GM12878 (cell line): ENCODE results near the gene RPS6KA2. TPM values are rescaled to one million over a fixed set of nuclear protein-coding genes. Genes with fewer than 3 reads are reported as not detected.

Experiments
- ATAC-seq: fragments of 200-7000 bp; cut with Tn5 transposase; 3 replicates; pipeline ENCODE4 v1.9.1; 2020; ENCODE audit warnings: mild to moderate bottlenecking, moderate library complexity
- BruUV-seq: library from RNA; stranded (reverse); fragments of 400-500 nt; replicated peaks from 2 replicates; lab custom pipeline; 2021; lab: Mats Ljungman, UMichigan
- CTCF ChIA-PET: fragments of 300-600 bp; sonication (Branson Sonifier 250); formaldehyde crosslinking; extraction: SDS; loops from one replicate; lab custom pipeline; 2021; ENCODE audit warnings: inconsistent platforms; lab: Yijun Ruan, JAX
- POLR2A ChIA-PET: fragments of 350-600 bp; formaldehyde crosslinking; extraction: SDS; loops from one replicate; lab custom pipeline; 2021; ENCODE audit warnings: inconsistent platforms; lab: Charles Lee
- RAD21 ChIA-PET: fragments of 300-600 bp; sonication (Branson Sonifier 250); formaldehyde crosslinking; loops from one replicate; lab custom pipeline; 2023; ENCODE audit warnings: antibody characterized with exemption; ENCODE audit not compliant: unreplicated experiment; lab: Charles Lee
- SMC1A ChIA-PET: fragments of 300-600 bp; sonication (Branson Sonifier 250); formaldehyde crosslinking; loops from one replicate; lab custom pipeline; 2023; ENCODE audit not compliant: unreplicated experiment, uncharacterized antibody; lab: Charles Lee
- DNase-seq: peaks from one replicate; pipeline ENCODE4 v3.0.0-alpha.2; 2011; ENCODE audit warnings: low read depth, low spot score
- FAIRE-seq: peaks from 3 replicates; lab custom pipeline; 2011; peaks lifted over from hg19 to GRCh38; lab: Jason Lieb, UNC
- H2AFZ ChIP-seq: 2 replicates; pipeline ENCODE4 v1.6.0; 2011; ENCODE audit warnings: low read depth, low read length, control low read depth; ENCODE audit not compliant: control insufficient read depth
- H3K27ac ChIP-seq: 2 replicates; pipeline ENCODE4 v1.5.1; 2011; ENCODE audit warnings: control low read depth; ENCODE audit not compliant: control insufficient read depth, insufficient read depth
- H3K27me3 ChIP-seq, 2 experiments: replicated peaks in 1 of 2; 2 replicates each; pipeline versions ENCODE4 v1.6.0 to v1.6.1; 2011; ENCODE audit warnings: low read length in 1 of 2; ENCODE audit not compliant: control insufficient read depth in 2 of 2, insufficient read depth in 2 of 2
- H3K36me3 ChIP-seq, 2 experiments: 2 replicates each; pipeline ENCODE4 v1.5.1; 2011; ENCODE audit warnings: low read length in 1 of 2; ENCODE audit not compliant: control insufficient read depth in 2 of 2, insufficient read depth in 2 of 2
- H3K4me1 ChIP-seq: 2 replicates; pipeline ENCODE4 v1.6.1; 2011; ENCODE audit warnings: mild to moderate bottlenecking, low read length, moderate library complexity, mixed read lengths; ENCODE audit not compliant: control insufficient read depth, insufficient read depth
- H3K4me2 ChIP-seq: 2 replicates; pipeline ENCODE4 v1.6.0; 2011; ENCODE audit warnings: control low read depth; ENCODE audit not compliant: control insufficient read depth, insufficient read depth
- H3K4me3 ChIP-seq: fragments of 200-600 bp; sonication (generic); 2 replicates; pipeline ENCODE4 v1.5.1; 2016
- H3K79me2 ChIP-seq: 2 replicates; pipeline ENCODE4 v1.6.0; 2011; ENCODE audit warnings: low read length; ENCODE audit not compliant: control insufficient read depth, insufficient read depth
- H3K9ac ChIP-seq: 2 replicates; pipeline ENCODE4 v1.8.0; 2011; ENCODE audit warnings: low read length, control low read depth, mixed read lengths; ENCODE audit not compliant: control insufficient read depth, insufficient read depth
- H3K9me3 ChIP-seq: replicated peaks from 3 replicates; pipeline ENCODE4 v1.5.1; 2011; ENCODE audit warnings: mild to moderate bottlenecking, low read length; ENCODE audit not compliant: control insufficient read depth, insufficient read depth
- H4K20me1 ChIP-seq: 2 replicates; pipeline ENCODE4 v1.6.0; 2011; ENCODE audit not compliant: control insufficient read depth, insufficient read depth
- BMI1 ChIP-seq: fragments of 450-650 bp; IDR thresholded peaks from 2 replicates; pipeline ENCODE4 v1.6.1; 2016; ENCODE audit warnings: mild to moderate bottlenecking, moderate library complexity, borderline replicate concordance
- CBX3 ChIP-seq: fragments of 200-600 bp; sonication (generic); IDR thresholded peaks from 2 replicates; pipeline ENCODE4 v1.6.1; 2016; ENCODE audit warnings: low read depth, borderline replicate concordance
- ETV6 ChIP-seq, 2 experiments: fragments of 450-650 bp in 1 of 2; IDR thresholded peaks in 1 of 2; conservative IDR thresholded peaks in 1 of 2; 2 replicates each; pipeline ENCODE4 v1.6.1; 2014; ENCODE audit warnings: antibody characterized with exemption in 1 of 2, borderline replicate concordance in 1 of 2, low read depth in 1 of 2, mild to moderate bottlenecking in 1 of 2, moderate library complexity in 1 of 2
- FOXM1 ChIP-seq: IDR thresholded peaks from 2 replicates; pipeline ENCODE4 v1.6.1; 2012; ENCODE audit warnings: low read depth, mild to moderate bottlenecking, inconsistent platforms, low read length, moderate library complexity
- RELB ChIP-seq: fragments of 450-650 bp; IDR thresholded peaks from 2 replicates; pipeline ENCODE4 v1.6.1; 2017; ENCODE audit warnings: low read depth, mild to moderate bottlenecking, moderate library complexity
- RUNX3 ChIP-seq: IDR thresholded peaks from 2 replicates; pipeline ENCODE4 v1.6.1; 2012; ENCODE audit warnings: low read length, inconsistent platforms
- WGBS: methylation state at CpG from one replicate; pipeline ENCODE4 v1.1.6; 2016; ENCODE audit warnings: low lambda C conversion rate; ENCODE audit not compliant: insufficient replicate concordance, insufficient coverage; ENCODE audit errors: missing lambda C conversion rate; 5-methylcytosine and 5-hydroxymethylcytosine counted together
- in situ Hi-C: fragments of 300-500 bp; cut with MboI; formaldehyde crosslinking; loops from 9 replicates; pipeline ENCODE4 v1.14.3; 2018; ENCODE audit warnings: mixed read lengths
- intact Hi-C: fragments of 100-400 bp; cut with micrococcal nuclease; formaldehyde crosslinking; loops from one replicate; pipeline ENCODE4 v1.14.2; 2022; ENCODE audit not compliant: unreplicated experiment
- polyA plus RNA-seq, 11 experiments: library from polyadenylated mRNA; depleted of rRNA in 4 of 11; unstranded in 6 of 11; stranded (reverse) in 5 of 11; fragments of >200 nt; fragmentation: Nextera tagmentation in 4 of 11; fragmentation: Illumina TruSeq in 1 of 11; extraction: Ambion mirVana in 4 of 11; extraction: Trizol in 1 of 11; gene quantifications; 1 replicate in 1 of 11; 2 replicates in 10 of 11; pipeline versions ENCODE4 v1.2.1 to v1.2.3, GENCODE V29; 2011 to 2016; ENCODE audit warnings: inconsistent platforms in 2 of 11, missing spikeins in 2 of 11, low read depth in 1 of 11
- total RNA-seq, 4 experiments: library from RNA; depleted of rRNA in 3 of 4; stranded (reverse); fragments of >200 nt in 3 of 4; fragmentation: Illumina TruSeq in 1 of 4; extraction: Trizol in 1 of 4; gene quantifications; 2 replicates each; pipeline versions ENCODE4 v1.2.1 to v1.2.3, GENCODE V29; 2013 to 2021

The RPS6KA2 gene
- total and polyA plus RNA-seq, 10 of the 15 experiments (the other 5 are each of a cell fraction or from before 2014, with no cell fraction given) = 0.02 to 1.0 (median 0.22) TPM; not detected in 1

GRCh38 chr6:166672624-166673206 lies 45.7 kb upstream of the RPS6KA2 start:
- ChIA-PET RAD21 (no interaction called here), CTCF (no interaction called here), POLR2A (no interaction called here), SMC1A (no interaction called here)
- in situ Hi-C loops = no loop called here
- H3K36me3 ChIP-seq = no peaks in the 10 kb centered on the region
- DNase-seq (no peak), FAIRE-seq (no peak), ATAC-seq (no peak)
- no peaks in the 10 kb centered on the region for H3K4me1 ChIP-seq
- no peaks in the 10 kb centered on the region for H4K20me1 ChIP-seq
- H3K27me3 ChIP-seq = peaks cover 0 to 4% of the 10 kb centered on the region in 2 experiments; a peak in 1 of 4 replicates
- H3K27ac ChIP-seq = no peak overlapping the region
- H3K4me2 ChIP-seq = no peak overlapping the region
- TF ChIP-seq ETV6 (conservative IDR thresholded peaks at IDR 0.05 in 1 of 2, IDR thresholded peaks at IDR 0.05 in 1 of 2; ENCODE audit: borderline replicate concordance in 1 of 2, low read depth in 1 of 2) (no peak), RELB (no peak), BMI1 (no peak), CBX3 (no peak), RUNX3 (no peak), FOXM1 (no peak)
- BruUV-seq = no TSS peak
- H3K9me3 ChIP-seq = no peaks in the 10 kb centered on the region
- H2AFZ ChIP-seq = no peak overlapping the region
- no peaks in the 10 kb centered on the region for H3K79me2 ChIP-seq
- H3K4me3 ChIP-seq = no peak overlapping the region
- H3K9ac ChIP-seq = no peak overlapping the region
- 50% methylated on average over 13 of the region's 14 CpGs for WGBS
- intact Hi-C loops = no loop called here
